Skeletal muscle satellite cell (primary cell): ENCODE measurements around the gene PDE6G.
"Not testable (repeated sequence)": the region's sequence is repeated elsewhere in the genome, so short reads cannot be mapped to it uniquely, and the experiment has no call there.

ENCODE experiments used
- H3K27me3 ChIP-seq: 2 replicates; pipeline ENCODE4 v1.7.0; 2013; ENCODE audit warnings: low read length; ENCODE audit not compliant: control insufficient read depth, insufficient read depth
- H3K36me3 ChIP-seq: 2 replicates; pipeline ENCODE4 v1.7.0; 2013; ENCODE audit warnings: mild to moderate bottlenecking, control low read depth, low read length; ENCODE audit not compliant: insufficient read depth
- H3K4me1 ChIP-seq: 2 replicates; pipeline ENCODE4 v1.7.0; 2013; ENCODE audit warnings: low read length; ENCODE audit not compliant: control insufficient read depth, insufficient read depth
- H3K4me2 ChIP-seq: 2 replicates; pipeline ENCODE4 v1.7.0; 2013; ENCODE audit warnings: mild to moderate bottlenecking, low read length
- H3K4me3 ChIP-seq: 2 replicates; pipeline ENCODE4 v1.7.0; 2013; ENCODE audit warnings: low read length
- H3K9ac ChIP-seq: 2 replicates; pipeline ENCODE4 v1.7.0; 2013; ENCODE audit warnings: mild to moderate bottlenecking, low read depth, low read length, moderate library complexity
- H3K9me3 ChIP-seq: replicated peaks from 2 replicates; pipeline ENCODE4 v1.7.0; 2013; ENCODE audit warnings: mild to moderate bottlenecking, control low read depth, low read length

PDE6G gene

DNA sequence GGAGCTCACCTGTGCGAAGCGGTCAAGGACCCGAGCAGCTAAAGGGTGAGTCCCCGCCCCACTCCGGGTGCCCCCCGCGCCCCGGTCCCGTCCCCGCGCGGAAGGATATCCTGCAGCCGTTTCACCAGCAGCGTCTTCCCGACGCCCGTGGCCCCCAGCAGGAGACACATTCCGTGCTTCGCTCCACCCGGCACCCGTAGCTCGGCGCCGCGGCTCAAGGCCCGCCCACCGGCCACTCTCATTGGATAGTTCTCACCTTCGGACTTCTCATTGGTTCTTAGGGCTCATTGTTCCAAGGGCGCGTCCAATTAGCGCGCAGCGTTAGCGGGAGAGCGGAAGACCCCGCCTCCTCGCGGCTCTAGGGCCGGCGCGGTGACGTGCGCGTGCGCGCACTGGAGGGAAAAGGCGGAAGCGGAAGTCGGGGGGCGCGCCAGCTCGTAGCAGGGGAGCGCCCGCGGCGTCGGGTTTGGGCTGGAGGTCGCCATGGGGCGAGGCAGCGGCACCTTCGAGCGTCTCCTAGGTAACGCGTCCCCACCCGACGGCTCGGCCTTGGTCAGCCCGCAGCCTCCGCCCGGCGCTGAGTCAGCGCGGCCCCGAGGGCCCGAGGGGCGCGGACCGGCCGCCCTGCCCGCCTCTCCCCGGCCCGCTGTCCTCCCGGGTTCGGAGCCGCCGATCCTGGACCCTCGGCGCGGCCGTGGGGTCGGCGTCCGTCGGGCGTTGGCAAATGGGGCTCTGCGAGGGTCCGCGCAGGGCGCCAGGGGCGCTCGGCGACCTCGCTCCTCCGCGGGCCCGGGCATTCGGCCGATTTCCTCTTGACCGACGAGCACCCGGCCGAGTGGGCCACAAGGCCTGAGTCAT lies 27.5 kb upstream of the PDE6G start, which contains the start of the genes ARL16 and HGS:
TSS of gene ARL16 (minus strand) at position 214 of the 858 bp plus-strand sequence. CDS start at position 170, 44 bp downstream.
TSS of gene HGS (plus strand) at position 428 of the 858 bp plus-strand sequence. CDS start at position 484, 56 bp downstream.
- H3K36me3 ChIP-seq = peaks cover 52% of the 10 kb centered on the region
- H3K4me2 ChIP-seq = peak within 1 kb of the TSS; percentile 95
- peaks cover 32% of the 10 kb centered on the region for H3K4me1 ChIP-seq
- no peaks in the 10 kb centered on the region for H3K27me3 ChIP-seq
- peak within 1 kb of the TSS; percentile 98 for H3K9ac ChIP-seq
- H3K9me3 ChIP-seq = no peaks in the 10 kb centered on the region
- peak within 1 kb of the TSS; percentile 86 for H3K4me3 ChIP-seq

DNA sequence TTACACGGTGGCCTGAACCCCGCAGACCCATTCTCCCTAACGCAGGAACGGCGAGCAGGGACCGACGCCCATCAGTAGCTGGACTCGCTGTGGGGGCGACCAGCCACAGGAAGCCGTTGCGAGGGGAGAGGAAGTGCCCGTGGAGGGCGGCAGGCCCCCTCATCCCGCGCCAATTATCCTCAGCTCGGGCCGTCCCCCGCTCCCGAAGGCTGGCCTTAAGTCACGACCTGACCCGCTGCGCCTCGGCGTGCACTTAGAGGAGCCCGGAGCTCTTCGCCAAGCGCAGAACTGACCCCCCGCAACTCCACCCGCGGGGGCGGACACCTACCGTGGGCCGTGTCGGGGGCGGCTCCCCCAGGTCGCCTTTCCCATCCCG lies 26.9 kb upstream of the PDE6G start:
- Histone ChIP-seq H3K9me3 (no peaks in the 10 kb centered on the region), H3K4me1 (peaks cover 32% of the 10 kb centered on the region), H3K9ac (peak overlapping the region; percentile 95), H3K4me2 (peak overlapping the region; percentile 92), H3K4me3 (peak overlapping the region; percentile 86), H3K27me3 (no peaks in the 10 kb centered on the region), H3K36me3 (peaks cover 46% of the 10 kb centered on the region)

DNA sequence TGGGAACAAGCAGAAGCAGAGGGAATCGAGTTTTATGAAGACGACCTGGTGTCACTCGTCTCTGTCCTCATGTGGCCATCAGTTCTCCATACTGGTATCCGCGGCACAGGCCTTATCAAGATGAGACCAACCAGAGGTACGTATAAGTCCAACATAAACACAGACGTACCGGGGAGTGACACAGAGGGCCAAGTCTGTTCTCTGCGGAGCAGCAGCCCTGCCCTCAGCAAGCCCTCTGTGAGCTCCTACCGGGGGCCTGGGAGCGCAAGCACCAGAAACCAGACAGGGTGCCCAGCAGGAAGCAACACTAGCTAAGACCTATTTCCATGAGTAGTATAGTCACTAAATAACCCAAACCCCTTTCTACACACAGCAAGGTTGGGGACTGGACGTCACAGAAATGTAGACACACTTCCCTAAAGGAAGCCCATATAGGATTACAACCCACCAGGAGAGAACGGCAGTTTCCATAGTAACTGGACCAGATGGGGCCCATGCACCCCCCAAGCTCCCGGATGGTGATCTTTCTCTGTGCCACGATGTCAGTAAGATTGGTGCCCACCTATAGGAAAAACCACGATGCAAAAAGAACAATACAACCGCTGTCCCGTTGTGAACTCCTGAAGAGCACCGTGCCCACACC lies 26.3 kb upstream of the PDE6G start:
- peak overlapping the region; percentile 95 for H3K9ac ChIP-seq
- peak overlapping the region; percentile 86 for H3K4me3 ChIP-seq
- H3K4me1 ChIP-seq = peaks cover 32% of the 10 kb centered on the region
- peak overlapping the region; percentile 92 for H3K4me2 ChIP-seq
- H3K27me3 ChIP-seq = no peaks in the 10 kb centered on the region
- no peaks in the 10 kb centered on the region for H3K9me3 ChIP-seq
- H3K36me3 ChIP-seq = peaks cover 41% of the 10 kb centered on the region

DNA sequence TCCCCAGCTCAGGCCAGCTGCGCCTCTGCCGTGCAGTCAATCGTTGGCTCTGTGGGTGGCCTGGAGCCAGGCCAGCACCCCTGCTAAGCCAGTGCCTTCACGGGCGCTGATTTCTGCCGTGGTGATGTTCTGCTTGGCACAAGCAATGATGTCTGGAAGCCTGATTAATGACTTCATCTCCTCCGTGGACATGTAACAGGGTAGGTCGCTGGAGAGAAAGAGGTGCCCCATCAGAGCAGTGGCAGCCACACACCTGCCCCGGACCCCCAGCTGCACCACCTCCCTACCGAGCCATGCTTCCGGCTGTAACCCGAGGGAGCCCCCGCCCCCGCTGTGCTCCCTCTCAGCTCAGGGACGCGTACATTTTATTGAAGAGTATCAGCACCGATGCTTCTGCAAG lies 25.3 kb upstream of the PDE6G start:
- no peaks in the 10 kb centered on the region for H3K9me3 ChIP-seq
- H3K9ac ChIP-seq = no peak overlapping the region
- H3K4me2 ChIP-seq = peak overlapping the region; percentile 92
- no peaks in the 10 kb centered on the region for H3K27me3 ChIP-seq
- H3K4me1 ChIP-seq = peaks cover 32% of the 10 kb centered on the region
- H3K4me3 ChIP-seq = no peak overlapping the region
- H3K36me3 ChIP-seq = peaks cover 31% of the 10 kb centered on the region

DNA sequence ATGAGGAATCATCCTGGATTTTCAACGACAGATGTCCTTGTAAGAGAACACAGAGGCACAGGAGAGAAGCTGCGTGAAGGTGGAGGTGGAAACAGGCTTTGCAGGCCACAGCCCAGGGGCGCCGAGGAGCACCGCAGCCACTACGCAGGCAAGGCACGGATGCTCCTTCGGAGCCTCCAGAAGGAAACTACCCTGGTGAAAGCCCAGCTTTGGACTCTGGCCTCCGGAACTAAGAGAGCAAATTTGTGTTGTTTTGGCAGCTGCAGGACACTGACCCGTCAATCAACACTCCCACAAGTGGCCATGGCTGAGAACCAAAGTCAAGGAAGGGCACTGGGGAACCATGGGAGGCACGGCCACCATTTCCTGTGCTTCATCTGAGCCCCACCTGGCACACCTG lies 23.8 kb upstream of the PDE6G start:
- no peaks in the 10 kb centered on the region for H3K27me3 ChIP-seq
- H3K4me3 ChIP-seq = no peak overlapping the region
- H3K36me3 ChIP-seq = peaks cover 17% of the 10 kb centered on the region
- H3K9me3 ChIP-seq = no peaks in the 10 kb centered on the region
- peaks cover 23% of the 10 kb centered on the region for H3K4me1 ChIP-seq
- H3K4me2 ChIP-seq = no peak overlapping the region
- no peak overlapping the region for H3K9ac ChIP-seq

DNA sequence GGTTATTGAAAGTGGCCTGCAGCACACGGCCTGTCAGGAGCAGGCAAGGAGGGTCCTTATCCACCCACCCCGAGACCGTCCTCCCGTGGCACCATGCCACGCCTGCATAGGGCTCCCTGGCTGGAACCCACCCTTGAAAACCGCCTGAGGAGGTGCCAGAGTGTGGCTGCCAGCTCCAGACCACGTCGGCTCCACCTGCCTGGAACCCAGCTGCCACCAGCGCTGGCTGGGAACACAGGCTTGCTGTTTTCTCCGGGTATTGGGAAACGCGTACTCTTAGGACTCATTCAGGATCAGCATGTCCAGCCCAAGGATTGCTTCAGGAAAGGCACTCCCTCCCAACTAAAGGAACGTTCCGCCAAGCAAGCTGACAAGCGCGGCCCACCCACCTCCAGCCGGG lies 20.6 kb upstream of the PDE6G start:
- Histone ChIP-seq H3K36me3 (peaks cover 35% of the 10 kb centered on the region), H3K9me3 (no peaks in the 10 kb centered on the region)

DNA sequence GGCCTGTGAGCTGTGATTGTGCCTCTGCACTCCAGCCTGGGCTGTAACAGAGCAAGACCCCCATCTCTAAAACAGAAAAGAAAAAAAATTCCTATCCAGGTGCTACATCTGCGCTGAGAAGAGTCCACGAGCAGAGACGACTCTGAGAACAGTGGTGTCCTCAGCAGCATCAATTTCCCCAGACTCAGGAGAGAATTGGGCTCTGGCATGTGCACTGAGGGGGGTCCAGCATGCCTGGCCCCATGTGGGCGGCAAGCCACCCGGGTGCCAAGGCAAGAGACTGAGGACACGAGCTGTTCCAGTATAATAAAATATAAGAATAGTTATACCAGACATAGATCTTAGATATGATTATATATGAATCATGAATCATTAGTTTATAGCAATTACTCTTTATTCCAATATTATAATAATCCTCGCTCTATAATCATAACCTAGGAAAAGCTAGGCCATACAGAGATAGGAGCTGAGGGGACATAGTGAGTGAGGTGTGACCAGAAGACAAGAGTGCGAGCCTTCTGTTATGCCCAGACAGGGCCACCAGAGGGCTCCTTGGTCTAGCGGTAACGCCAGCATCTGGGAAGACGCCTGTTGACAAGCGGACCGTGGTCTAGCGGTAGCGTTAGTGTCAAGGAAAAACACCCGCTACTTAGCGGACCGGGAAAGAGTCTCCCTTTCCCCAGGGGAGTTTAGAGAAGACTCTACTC lies 19.3 kb upstream of the PDE6G start:
- H3K36me3 ChIP-seq = peaks cover 36% of the 10 kb centered on the region
- not testable (repeated sequence) for H3K4me3 ChIP-seq

More for the DNA sequence above, 20.6 kb upstream of the PDE6G start:
- no peak overlapping the region for H3K4me2 ChIP-seq
- H3K9ac ChIP-seq = no peak overlapping the region
- H3K4me1 ChIP-seq = peaks cover 7% of the 10 kb centered on the region
- H3K27me3 ChIP-seq = no peaks in the 10 kb centered on the region
- H3K4me3 ChIP-seq = no peak overlapping the region

DNA sequence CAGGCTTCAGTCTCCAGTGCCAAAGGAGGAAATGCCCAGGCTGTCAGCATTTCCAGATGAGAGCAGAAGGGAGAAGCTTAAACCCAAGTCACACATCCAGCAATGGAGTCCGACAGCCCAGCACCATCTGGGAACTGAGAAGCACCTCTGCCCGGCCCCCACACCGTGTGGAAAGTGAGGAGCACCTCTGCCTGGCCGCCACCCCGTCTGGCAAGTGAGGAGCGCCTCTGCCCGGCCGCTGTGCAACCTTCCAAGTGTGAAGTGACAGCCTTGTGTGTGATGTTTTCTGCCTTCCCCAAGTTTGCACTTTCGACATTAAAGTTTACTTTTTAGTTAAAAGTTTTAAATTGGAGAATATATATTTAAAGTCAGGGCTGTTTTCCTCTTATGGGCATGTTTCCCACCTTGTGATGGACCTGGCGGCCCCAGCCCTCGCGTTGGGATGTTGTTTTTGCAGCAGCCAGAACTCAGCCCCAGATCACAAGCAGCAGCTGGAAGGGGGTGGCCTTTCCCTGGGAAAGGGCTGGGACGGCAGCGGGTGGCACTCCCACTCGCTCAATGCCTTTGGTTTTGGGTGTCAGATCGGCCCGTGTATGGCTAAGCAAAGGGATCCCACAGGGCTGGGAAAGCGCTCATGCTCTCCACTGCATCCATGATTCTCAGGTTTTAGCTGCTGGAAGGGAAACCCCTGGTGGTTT lies 17.4 kb upstream of the PDE6G start:
- H3K9ac ChIP-seq = no peak overlapping the region
- H3K4me3 ChIP-seq = no peak overlapping the region
- no peak overlapping the region for H3K4me2 ChIP-seq
- no peaks in the 10 kb centered on the region for H3K27me3 ChIP-seq
- H3K9me3 ChIP-seq = no peaks in the 10 kb centered on the region
- peaks cover 40% of the 10 kb centered on the region for H3K36me3 ChIP-seq
- no peaks in the 10 kb centered on the region for H3K4me1 ChIP-seq

More for the DNA sequence above, 19.3 kb upstream of the PDE6G start:
- not testable (repeated sequence) for H3K27me3 ChIP-seq, H3K9me3 ChIP-seq, H3K4me2 ChIP-seq, H3K9ac ChIP-seq, H3K4me1 ChIP-seq

DNA sequence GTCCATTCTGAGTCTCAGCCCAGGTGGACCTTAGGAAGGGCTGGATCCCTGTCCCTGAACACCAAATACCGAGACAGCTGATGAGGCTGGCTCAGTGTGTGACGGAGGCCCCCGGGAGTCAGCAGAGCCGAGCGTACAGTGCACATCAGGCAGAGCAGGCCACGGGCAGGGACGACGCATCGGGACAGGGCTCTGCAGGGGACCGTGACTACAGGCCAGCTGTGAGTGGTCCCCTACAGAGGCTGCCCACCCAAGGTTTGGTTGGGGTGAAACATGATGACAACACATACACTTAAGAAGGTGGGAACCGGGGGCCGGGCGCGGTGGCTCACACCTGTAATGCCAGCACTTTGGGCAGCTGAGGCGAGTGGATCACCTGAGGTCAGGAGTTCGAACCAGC lies 16.6 kb upstream of the PDE6G start:
- Histone ChIP-seq H3K4me1 (peaks cover 2% of the 10 kb centered on the region), H3K4me2 (no peak overlapping the region), H3K36me3 (peaks cover 40% of the 10 kb centered on the region), H3K9ac (no peak overlapping the region), H3K27me3 (no peaks in the 10 kb centered on the region), H3K9me3 (no peaks in the 10 kb centered on the region), H3K4me3 (no peak overlapping the region)

DNA sequence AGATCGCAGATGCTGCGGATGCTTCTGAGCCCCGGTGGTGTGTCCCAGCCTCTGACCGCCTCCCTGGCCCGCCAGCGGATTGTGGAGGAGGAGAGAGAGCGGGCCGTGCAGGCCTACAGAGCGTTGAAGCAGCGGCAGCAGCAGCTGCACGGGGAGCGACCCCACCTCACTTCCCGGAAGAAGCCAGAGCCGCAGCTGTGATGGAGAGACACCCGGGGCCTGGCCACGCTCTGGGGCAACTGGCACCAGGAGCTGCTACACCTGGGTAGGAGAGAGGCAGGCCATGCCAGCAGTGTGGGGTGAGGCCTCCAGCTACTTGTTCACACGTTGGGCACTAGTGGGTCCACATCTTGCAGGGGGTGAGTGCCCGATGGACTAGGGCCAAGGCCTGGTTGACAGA lies 16.2 kb upstream of the PDE6G start:
- H3K27me3 ChIP-seq = no peaks in the 10 kb centered on the region
- H3K9ac ChIP-seq = no peak overlapping the region
- no peak overlapping the region for H3K4me2 ChIP-seq
- peaks cover 40% of the 10 kb centered on the region for H3K36me3 ChIP-seq
- peaks cover 6% of the 10 kb centered on the region for H3K4me1 ChIP-seq
- H3K4me3 ChIP-seq = no peak overlapping the region
- no peaks in the 10 kb centered on the region for H3K9me3 ChIP-seq

DNA sequence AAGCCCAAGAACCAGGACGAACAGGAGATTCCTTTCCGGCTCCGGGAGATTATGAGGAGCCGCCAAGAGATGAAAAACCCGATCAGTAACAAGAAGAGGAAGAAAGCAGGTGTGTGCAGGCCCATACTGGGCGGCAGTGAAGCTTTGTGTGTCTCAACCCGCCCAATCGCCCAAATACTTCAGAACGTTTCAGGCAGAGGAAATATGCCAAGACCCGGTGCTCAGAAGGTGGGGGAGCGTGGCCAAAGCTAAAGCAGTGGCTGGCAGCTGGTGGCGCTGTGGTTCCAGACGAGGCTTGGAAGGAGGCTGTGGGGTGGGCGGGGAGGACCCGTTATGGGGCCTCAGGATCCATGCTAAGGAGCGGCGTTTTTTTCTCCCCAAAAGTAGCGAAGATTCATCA lies 11.4 kb upstream of the PDE6G start:
- Histone ChIP-seq H3K4me2 (peak overlapping the region; percentile 42), H3K36me3 (peaks cover 44% of the 10 kb centered on the region), H3K9me3 (no peaks in the 10 kb centered on the region), H3K9ac (no peak overlapping the region), H3K4me1 (peaks cover 21% of the 10 kb centered on the region), H3K4me3 (peak overlapping the region; percentile 24), H3K27me3 (no peaks in the 10 kb centered on the region)
